Esophagus muscularis mucosa (tissue), 4 donors: ENCODE data around the gene CHD3. TPM values are rescaled to one million over a fixed set of nuclear protein-coding genes. Genes with fewer than 3 reads are reported as not detected.

ENCODE experiments used
- DNase-seq: peaks from one replicate; pipeline ENCODE4 v3.0.0-alpha.2; 2017; ENCODE audit errors: extremely low spot score
- H3K27ac ChIP-seq, 4 donors: fragments of 200-600 bp; sonication (generic); replicated peaks in 1 of 4; 1 replicate in 3 of 4; 2 replicates in 1 of 4; pipeline ENCODE4 v1.5.1; 2016 to 2019; ENCODE audit warnings: mild to moderate bottlenecking in 1 of 4
- H3K27me3 ChIP-seq, 4 donors: fragments of 200-600 bp; sonication (generic); one replicate each; pipeline versions ENCODE4 v1.5.1 to v1.6.0; 2016 to 2019
- H3K36me3 ChIP-seq, 4 donors: fragments of 200-600 bp; sonication (generic); one replicate each; pipeline ENCODE4 v1.5.1; 2016 to 2019
- H3K4me1 ChIP-seq, 4 donors: fragments of 200-600 bp; sonication (generic); one replicate each; pipeline ENCODE4 v1.5.1; 2016 to 2019
- H3K4me3 ChIP-seq, 4 donors: fragments of 200-600 bp; sonication (generic); 1 replicate in 2 of 4; 2 replicates in 2 of 4; pipeline ENCODE4 v1.5.1; 2016 to 2019; ENCODE audit warnings: mild to moderate bottlenecking in 4 of 4, moderate library complexity in 1 of 4
- H3K9me3 ChIP-seq, 4 donors: fragments of 200-600 bp; sonication (generic); 1 replicate in 3 of 4; 2 replicates in 1 of 4; pipeline ENCODE4 v1.5.1; 2016 to 2019
- EP300 ChIP-seq: sonication (generic); formaldehyde crosslinking; IDR thresholded peaks from one replicate; pipeline ENCODE4 v1.6.1; 2017; ENCODE audit warnings: antibody characterized with exemption
- POLR2A ChIP-seq: fragments of 450-650 bp; IDR thresholded peaks from one replicate; pipeline ENCODE4 v1.6.1; 2017; ENCODE audit warnings: antibody characterized with exemption, moderate library complexity, mild to moderate bottlenecking, low read depth
- POLR2AphosphoS5 ChIP-seq, 2 donors: sonication (generic); formaldehyde crosslinking; IDR thresholded peaks; one replicate each; pipeline ENCODE4 v1.6.1; 2017; ENCODE audit warnings: antibody characterized with exemption in 2 of 2
- WGBS: methylation state at CpG from one replicate; pipeline ENCODE4 v1.1.5; 2018; 5-methylcytosine and 5-hydroxymethylcytosine counted together
- intact Hi-C: fragments of 100-400 bp; cut with DNase I; formaldehyde crosslinking; loops from one replicate; pipeline ENCODE4 v1.15.1; 2023
- total RNA-seq, 4 donors: library from RNA; depleted of rRNA; stranded (reverse); fragments of >200 nt; gene quantifications; one replicate each; pipeline versions ENCODE4 v1.1.0 to v1.2.1, GENCODE V29; 2016
- TF ChIP-seq, protein P1 (sequence below), 3 experiments: fragments of 200-600 bp in 2 of 3; fragments of 450-650 bp in 1 of 3; sonication (generic) in 2 of 3; IDR thresholded peaks; one replicate each; pipeline ENCODE4 v1.5.1; 2017 to 2019; ENCODE audit warnings: antibody characterized with exemption in 3 of 3, mild to moderate bottlenecking in 2 of 3, moderate library complexity in 1 of 3

Gene CHD3
- total RNA-seq, 4 donors from 2014 or later: 82.7 to 139 (median 111) TPM

DNA sequence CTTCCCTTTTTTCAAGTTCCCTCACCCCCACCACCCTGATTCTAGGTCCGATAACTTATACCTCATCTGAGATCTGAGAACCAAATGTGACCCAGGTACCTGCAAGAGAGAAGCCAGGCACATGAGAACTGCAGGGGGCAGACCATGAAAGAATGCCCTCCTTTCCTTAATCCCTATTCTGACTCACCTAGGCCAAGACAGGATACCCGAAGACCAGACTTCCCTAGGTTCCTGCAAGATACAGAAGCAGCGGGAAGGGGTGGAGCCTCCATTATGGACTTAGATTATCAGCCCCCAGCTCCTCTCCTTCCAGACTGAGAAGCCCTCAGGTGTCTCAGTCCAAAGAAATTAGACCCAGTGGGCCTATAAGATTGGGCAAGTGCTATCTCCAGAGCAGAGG lies 39.0 kb downstream of the CHD3 start:
- Histone ChIP-seq H3K4me3 (no peak overlapping the region), H3K36me3 (peaks cover 0 to 9% (median 0%) of the 10 kb centered on the region in 4 donors), H3K27ac (no peak overlapping the region), H3K9me3 (no peaks in the 10 kb centered on the region), H3K4me1 (peaks cover 12 to 38% (median 36%) of the 10 kb centered on the region in 4 donors), H3K27me3 (peaks cover 0 to 20% (median 5%) of the 10 kb centered on the region in 4 donors)
- DNase-seq: no peak
- intact Hi-C loops: no loop called here
- TF ChIP-seq, protein P1, sequence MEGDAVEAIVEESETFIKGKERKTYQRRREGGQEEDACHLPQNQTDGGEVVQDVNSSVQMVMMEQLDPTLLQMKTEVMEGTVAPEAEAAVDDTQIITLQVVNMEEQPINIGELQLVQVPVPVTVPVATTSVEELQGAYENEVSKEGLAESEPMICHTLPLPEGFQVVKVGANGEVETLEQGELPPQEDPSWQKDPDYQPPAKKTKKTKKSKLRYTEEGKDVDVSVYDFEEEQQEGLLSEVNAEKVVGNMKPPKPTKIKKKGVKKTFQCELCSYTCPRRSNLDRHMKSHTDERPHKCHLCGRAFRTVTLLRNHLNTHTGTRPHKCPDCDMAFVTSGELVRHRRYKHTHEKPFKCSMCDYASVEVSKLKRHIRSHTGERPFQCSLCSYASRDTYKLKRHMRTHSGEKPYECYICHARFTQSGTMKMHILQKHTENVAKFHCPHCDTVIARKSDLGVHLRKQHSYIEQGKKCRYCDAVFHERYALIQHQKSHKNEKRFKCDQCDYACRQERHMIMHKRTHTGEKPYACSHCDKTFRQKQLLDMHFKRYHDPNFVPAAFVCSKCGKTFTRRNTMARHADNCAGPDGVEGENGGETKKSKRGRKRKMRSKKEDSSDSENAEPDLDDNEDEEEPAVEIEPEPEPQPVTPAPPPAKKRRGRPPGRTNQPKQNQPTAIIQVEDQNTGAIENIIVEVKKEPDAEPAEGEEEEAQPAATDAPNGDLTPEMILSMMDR (IDR thresholded peaks at IDR 0.05): no peak
- TF ChIP-seq POLR2AphosphoS5 (IDR thresholded peaks at IDR 0.05): no peak
- no peak for TF ChIP-seq POLR2A
- no peak for TF ChIP-seq EP300
- WGBS: 83% methylated on average over 3 of the region's 3 CpGs

DNA sequence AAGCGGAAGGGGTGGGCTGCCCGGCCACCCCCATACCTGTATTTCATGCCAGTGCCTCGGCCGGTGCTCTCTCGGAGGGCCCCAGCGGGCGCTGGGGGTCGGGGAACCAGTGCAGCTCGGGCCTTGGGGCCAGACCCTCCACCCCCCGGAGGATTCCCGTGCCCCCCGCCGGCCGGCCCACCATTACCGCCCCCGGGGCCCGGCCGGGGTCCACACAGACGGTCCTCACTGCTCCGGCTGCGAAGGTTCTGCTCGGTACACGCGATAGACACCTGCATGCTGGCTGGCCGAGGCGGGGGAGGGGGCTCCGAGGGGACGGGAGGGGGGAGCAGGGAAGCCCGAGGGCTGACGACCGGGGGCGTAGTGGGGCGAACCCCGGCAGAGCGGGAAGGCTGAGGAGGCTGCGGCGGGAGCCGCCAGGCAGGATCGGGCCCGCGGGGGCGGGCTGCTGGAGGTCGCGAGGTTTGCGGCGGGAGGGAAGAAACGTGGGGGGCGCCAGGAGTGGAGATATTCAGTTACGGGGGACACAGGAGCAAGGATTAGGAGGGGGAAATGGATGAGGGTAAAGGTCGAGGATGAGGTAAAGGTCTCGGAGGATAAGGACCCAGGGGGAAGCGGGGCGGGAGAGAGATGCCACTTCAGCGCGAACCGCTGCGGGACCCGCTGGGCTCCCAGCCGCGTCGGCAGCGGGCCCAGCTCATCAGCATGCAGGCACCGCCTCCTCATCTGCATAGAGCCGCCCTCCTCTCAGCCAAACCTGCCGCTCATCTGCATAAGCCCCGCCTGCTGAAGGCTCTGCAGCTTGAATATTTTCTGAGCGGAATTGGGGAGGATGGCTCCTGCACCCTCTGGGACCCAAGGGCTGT lies 40.8 kb downstream of the CHD3 start, which contains the start of gene KCNAB3:
TSS of gene KCNAB3 (minus strand) at position 699 of the 866 bp plus-strand sequence. CDS start at position 278, 421 bp downstream.
- intact Hi-C loops: no loop called here
- TF ChIP-seq, protein P1 (IDR thresholded peaks at IDR 0.05): no peak
- TF ChIP-seq POLR2A (no peak), EP300 (no peak), POLR2AphosphoS5 (IDR thresholded peaks at IDR 0.05) (no peak)

DNA sequence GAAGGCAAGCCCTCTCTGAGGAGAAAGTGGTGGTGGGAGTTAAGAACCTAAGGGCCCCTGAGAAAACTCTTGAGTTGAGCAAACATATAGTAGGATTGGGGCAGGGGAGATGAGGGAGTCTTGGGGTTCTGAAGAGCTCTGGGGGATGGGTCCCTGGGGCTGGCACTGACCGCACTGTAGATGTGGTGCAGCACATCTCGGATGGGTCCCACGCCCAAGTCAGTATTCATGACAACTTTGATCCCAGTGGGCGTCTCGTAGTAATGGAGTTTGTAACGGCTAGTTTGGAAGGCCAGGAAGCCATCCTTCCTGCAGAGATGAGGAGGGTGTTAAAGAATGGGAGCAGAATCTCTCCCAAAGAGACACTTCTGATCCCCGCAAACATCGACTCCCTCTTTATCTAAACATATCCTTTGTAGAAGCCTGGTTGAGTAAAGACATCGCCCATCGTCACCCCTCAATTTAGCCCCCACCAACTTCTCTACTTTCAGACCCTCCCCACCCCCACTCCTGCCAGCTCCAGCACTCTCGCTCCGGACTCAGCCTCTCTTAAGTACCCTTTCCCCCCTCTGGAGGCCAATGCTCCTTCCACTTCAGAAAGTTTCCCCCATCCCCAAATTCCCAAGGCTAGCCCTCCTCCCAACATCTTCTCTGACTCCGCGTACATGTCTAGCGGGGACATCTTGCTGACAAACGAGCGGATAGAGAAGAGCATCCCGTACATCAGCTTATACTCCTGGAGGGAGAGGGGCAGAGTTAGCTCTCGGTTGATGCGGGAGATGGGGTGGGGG lies 42.4 kb downstream of the CHD3 start:
- Histone ChIP-seq H3K4me3 (peak overlapping the region; percentile 58 to 81 (median 68)), H3K4me1 (peaks cover 23 to 56% (median 54%) of the 10 kb centered on the region in 4 donors), H3K27me3 (peaks cover 0 to 20% (median 5%) of the 10 kb centered on the region in 4 donors), H3K9me3 (no peaks in the 10 kb centered on the region), H3K27ac (peak overlapping the region; percentile 75 to 85 (median 81)), H3K36me3 (peaks cover 0 to 22% (median 14%) of the 10 kb centered on the region in 4 donors)
- intact Hi-C loops: no loop called here
- TF ChIP-seq POLR2A (no peak), EP300 (no peak), POLR2AphosphoS5 (IDR thresholded peaks at IDR 0.05) (no peak)
- TF ChIP-seq, protein P1 (IDR thresholded peaks at IDR 0.05): no peak
- WGBS: 38% methylated on average over 20 of the region's 20 CpGs
- no peak for DNase-seq

More for the DNA sequence above, 40.8 kb downstream of the CHD3 start, which contains the start of gene KCNAB3:
- Histone ChIP-seq H3K9me3 (no peaks in the 10 kb centered on the region), H3K27me3 (peaks cover 0 to 20% (median 5%) of the 10 kb centered on the region in 4 donors), H3K27ac (no peak within 1 kb of the TSS), H3K36me3 (peaks cover 0 to 9% (median 1%) of the 10 kb centered on the region in 4 donors), H3K4me1 (peaks cover 23 to 45% (median 45%) of the 10 kb centered on the region in 4 donors), H3K4me3 (peak within 1 kb of the TSS; percentile 12 to 44 (median 25))
- DNase-seq: no peak
- 35% methylated on average over 55 of the region's 67 CpGs for WGBS

GRCh38 chr17:7931709-7932482 lies 43.3 kb downstream of the CHD3 start, which contains the start of the genes CNTROB and TRAPPC1:
Gene CNTROB, plus strand, starts transcription at chr17:7932206. Its CDS starts 874 bp downstream, at chr17:7933080.
Gene TRAPPC1, minus strand, starts transcription at chr17:7931946. Its CDS starts 117 bp downstream, at chr17:7931829.
- Histone ChIP-seq H3K4me3 (peak within 1 kb of the TSS; percentile 58 to 81 (median 68)), H3K4me1 (peaks cover 23 to 56% (median 54%) of the 10 kb centered on the region in 4 donors), H3K36me3 (peaks cover 8 to 30% (median 22%) of the 10 kb centered on the region in 4 donors), H3K27me3 (peaks cover 0 to 20% (median 5%) of the 10 kb centered on the region in 4 donors), H3K27ac (peak within 1 kb of the TSS; percentile 75 to 85 (median 81)), H3K9me3 (no peaks in the 10 kb centered on the region)
- intact Hi-C loops: no loop called here
- TF ChIP-seq POLR2A (peak; percentile 62), EP300 (no peak), POLR2AphosphoS5 (IDR thresholded peaks at IDR 0.05) (peak; percentile 95 to 96)
- TF ChIP-seq, protein P1 (IDR thresholded peaks at IDR 0.05): no peak
- WGBS: 1% methylated on average over 26 of the region's 55 CpGs
- DNase-seq: peak; percentile 100
